Lung (tissue), 13 donors: ENCODE measurements around the gene LIMK2. TPM values are rescaled to one million over a fixed set of nuclear protein-coding genes. Genes with fewer than 3 reads are reported as not detected.

Experiments
- ATAC-seq: fragments of 200-7000 bp; cut with Tn5 transposase; one replicate; pipeline ENCODE4 v1.9.1; 2020; ENCODE audit warnings: moderate number of reproducible peaks; ENCODE audit not compliant: insufficient read depth, low FRiP score
- DNase-seq, 3 donors: peaks; one replicate each; pipeline ENCODE4 v3.0.0-alpha.2; 2013 to 2017
- H3K27ac ChIP-seq, 2 donors: one replicate each; pipeline ENCODE4 v1.5.1; 2013; ENCODE audit warnings: mild to moderate bottlenecking in 2 of 2, moderate library complexity in 2 of 2, control low read depth in 1 of 2, inconsistent platforms in 1 of 2, low read depth in 1 of 2, low read length in 1 of 2
- H3K27me3 ChIP-seq, 3 donors: one replicate each; pipeline ENCODE4 v1.5.1; 2013; ENCODE audit warnings: low read length in 2 of 3; ENCODE audit not compliant: control insufficient read depth in 3 of 3, insufficient read depth in 3 of 3
- H3K36me3 ChIP-seq, 4 donors: one replicate each; pipeline ENCODE4 v1.5.1; 2013; ENCODE audit warnings: low read length in 4 of 4, mild to moderate bottlenecking in 1 of 4, moderate library complexity in 1 of 4; ENCODE audit not compliant: control insufficient read depth in 4 of 4, insufficient read depth in 4 of 4
- H3K4me1 ChIP-seq, 5 donors: one replicate each; pipeline ENCODE4 v1.5.1; 2013; ENCODE audit warnings: low read length in 5 of 5, mild to moderate bottlenecking in 2 of 5, moderate library complexity in 1 of 5; ENCODE audit not compliant: control insufficient read depth in 5 of 5, insufficient read depth in 5 of 5
- H3K4me3 ChIP-seq: one replicate; pipeline ENCODE4 v1.5.1; 2013; ENCODE audit warnings: mild to moderate bottlenecking, control low read depth, moderate library complexity
- H3K9ac ChIP-seq, 2 donors: one replicate each; pipeline ENCODE4 v1.5.1; 2013; ENCODE audit warnings: low read length in 2 of 2, control low read depth in 1 of 2; ENCODE audit not compliant: insufficient read depth in 1 of 2
- H3K9me3 ChIP-seq, 4 donors: one replicate each; pipeline ENCODE4 v1.5.1; 2013; ENCODE audit warnings: low read length in 3 of 4, mild to moderate bottlenecking in 1 of 4, moderate library complexity in 1 of 4; ENCODE audit not compliant: control insufficient read depth in 4 of 4, insufficient read depth in 3 of 4
- WGBS, 2 donors: extraction: QIAGEN DNeasy Blood & Tissue Kit; methylation state at CpG; one replicate each; pipeline ENCODE4 v1.1.7; 2013; 5-methylcytosine and 5-hydroxymethylcytosine counted together
- polyA plus RNA-seq, 2 donors: library from polyadenylated mRNA; stranded (reverse); fragments of 200-250 nt; gene quantifications; one replicate each; pipeline ENCODE4 v1.2.1, GENCODE V29; 2013
- small RNA-seq: library from RNA; depleted of rRNA; stranded (forward); fragments of <200 nt; gene quantifications from one replicate; pipeline ENCODE3, GENCODE V24; 2014; ENCODE audit warnings: low replicate concordance
- total RNA-seq, 2 donors: library from RNA; depleted of rRNA in 1 of 2; stranded (reverse); fragments of >200 nt in 1 of 2; gene quantifications; one replicate each; pipeline ENCODE4 v1.2.1, GENCODE V29; 2014 to 2021
- TF ChIP-seq, protein P1 (sequence below): IDR thresholded peaks from 2 replicates; pipeline ENCODE4 v1.5.1; 2012; ENCODE audit warnings: mild to moderate bottlenecking; ENCODE audit errors: control extremely low read depth, extremely low read depth
- donor health status: control.
- donor health status: control.
- donor health status: Bipolar disorder and iron deficiency.
- donor health status: healthy.
- donor health status: DM: yes; HTN: yes; CAD: no.

LIMK2 gene
- total and polyA plus RNA-seq, 4 donors = 27.3 to 113 (median 81.4) TPM

DNA sequence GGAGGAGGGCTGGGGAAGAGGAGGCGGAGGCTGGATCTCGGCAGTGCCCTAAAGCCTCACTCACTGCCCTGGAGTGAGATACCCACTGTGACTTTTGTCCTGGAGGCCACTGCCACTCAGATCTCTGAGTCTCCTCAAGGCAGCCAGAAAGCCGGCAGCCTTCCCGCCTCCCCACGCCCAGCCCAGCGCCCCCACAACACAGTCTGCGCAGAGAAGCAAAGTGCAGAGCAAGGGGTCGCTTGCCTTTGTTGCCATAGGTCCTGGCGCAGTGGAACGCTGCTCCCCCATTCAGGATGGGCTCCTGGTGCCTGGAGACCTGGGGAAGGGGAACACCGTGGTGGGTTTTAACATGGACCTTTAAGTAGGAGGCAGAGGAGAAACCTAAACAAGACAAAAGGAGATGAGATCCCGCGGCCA is 116.5 kb downstream of the LIMK2 start:
- no peak overlapping the region for H3K27ac ChIP-seq

DNA sequence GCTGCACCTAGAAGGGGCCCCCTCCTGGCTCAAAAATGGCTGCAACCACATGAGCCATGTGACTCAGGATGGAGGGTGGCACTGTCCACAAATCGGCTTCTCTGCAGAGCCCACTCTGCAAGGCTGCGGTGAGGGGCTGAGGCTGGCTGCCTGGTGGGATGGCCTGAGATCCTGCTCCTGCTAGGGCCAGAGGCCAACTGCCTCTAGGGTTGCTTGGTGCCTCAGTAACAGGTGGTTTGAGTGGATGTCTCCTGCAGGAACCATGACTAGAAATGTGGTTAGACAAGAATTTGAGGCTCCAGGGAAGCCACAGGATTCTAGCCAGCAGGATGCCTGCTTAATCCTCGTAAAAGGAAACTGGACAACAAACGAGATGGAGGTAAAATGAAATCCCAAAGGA is 116.9 kb downstream of the LIMK2 start:
- ATAC-seq (no peak), DNase-seq (no peak)
- Histone ChIP-seq H3K4me1 (no peaks in the 10 kb centered on the region), H3K9ac (no peak overlapping the region), H3K4me3 (no peak overlapping the region), H3K36me3 (peaks cover 16 to 61% (median 49%) of the 10 kb centered on the region in 4 donors), H3K27ac (no peak overlapping the region), H3K27me3 (no peaks in the 10 kb centered on the region), H3K9me3 (no peaks in the 10 kb centered on the region)
- 86 to 93% methylated on average over 4 of the region's 4 CpGs for WGBS, 2 donors
- TF ChIP-seq, protein P1, sequence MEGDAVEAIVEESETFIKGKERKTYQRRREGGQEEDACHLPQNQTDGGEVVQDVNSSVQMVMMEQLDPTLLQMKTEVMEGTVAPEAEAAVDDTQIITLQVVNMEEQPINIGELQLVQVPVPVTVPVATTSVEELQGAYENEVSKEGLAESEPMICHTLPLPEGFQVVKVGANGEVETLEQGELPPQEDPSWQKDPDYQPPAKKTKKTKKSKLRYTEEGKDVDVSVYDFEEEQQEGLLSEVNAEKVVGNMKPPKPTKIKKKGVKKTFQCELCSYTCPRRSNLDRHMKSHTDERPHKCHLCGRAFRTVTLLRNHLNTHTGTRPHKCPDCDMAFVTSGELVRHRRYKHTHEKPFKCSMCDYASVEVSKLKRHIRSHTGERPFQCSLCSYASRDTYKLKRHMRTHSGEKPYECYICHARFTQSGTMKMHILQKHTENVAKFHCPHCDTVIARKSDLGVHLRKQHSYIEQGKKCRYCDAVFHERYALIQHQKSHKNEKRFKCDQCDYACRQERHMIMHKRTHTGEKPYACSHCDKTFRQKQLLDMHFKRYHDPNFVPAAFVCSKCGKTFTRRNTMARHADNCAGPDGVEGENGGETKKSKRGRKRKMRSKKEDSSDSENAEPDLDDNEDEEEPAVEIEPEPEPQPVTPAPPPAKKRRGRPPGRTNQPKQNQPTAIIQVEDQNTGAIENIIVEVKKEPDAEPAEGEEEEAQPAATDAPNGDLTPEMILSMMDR = no peak

More for the DNA sequence above, 116.5 kb downstream of the LIMK2 start:
- Histone ChIP-seq H3K9me3 (no peaks in the 10 kb centered on the region), H3K4me3 (no peak overlapping the region), H3K4me1 (no peaks in the 10 kb centered on the region), H3K27me3 (no peaks in the 10 kb centered on the region), H3K9ac (no peak overlapping the region), H3K36me3 (peaks cover 12 to 56% (median 46%) of the 10 kb centered on the region in 4 donors)
- TF ChIP-seq, protein P1 = no peak
- no peak for ATAC-seq
- no peak for DNase-seq
- WGBS, 2 donors = 95 to 96% methylated on average over 13 of the region's 13 CpGs

Small RNA genes lying within 50 kb of the gene (small RNA-seq; reads per million reads assigned to genes)
- gene RF00019 (not detected), gene RNA5SP496 (not detected), gene RNU6-1128P (not detected)

Other genes starting within 250 kb of the LIMK2 start
- gene MORC2, start 243.5 kb upstream of the LIMK2 start, total RNA-seq = 10 to 100 TPM; 20.7 to 24.7 TPM
- gene MORC2, start 243.5 kb upstream of the LIMK2 start, polyA plus RNA-seq = 10 to 100 TPM; 11.9 to 20.8 TPM
- gene TUG1, start 243.0 kb upstream of the LIMK2 start, total RNA-seq = 100 to 1,000 TPM in 1 of 2 donors, 10 to 100 TPM in 1; 51.6 to 147 TPM
- 10 to 100 TPM; 24.3 to 28.7 TPM for gene TUG1, start 243.0 kb upstream of the LIMK2 start, polyA plus RNA-seq
- 100 to 1,000 TPM in 1 of 2 donors, 10 to 100 TPM in 1; 92.6 to 101 TPM for gene SMTN, start 131.0 kb upstream of the LIMK2 start, total RNA-seq
- gene SMTN, start 131.0 kb upstream of the LIMK2 start, polyA plus RNA-seq = 10 to 100 TPM; 30.8 to 36.8 TPM
- 100 to 1,000 TPM in 1 of 2 donors, 10 to 100 TPM in 1; 26.6 to 156 TPM for gene SELENOM, start 104.7 kb upstream of the LIMK2 start, total RNA-seq
- gene SELENOM, start 104.7 kb upstream of the LIMK2 start, polyA plus RNA-seq = 100 to 1,000 TPM; 138 to 159 TPM
- gene INPP5J, start 89.3 kb upstream of the LIMK2 start, total RNA-seq = 1 to 10 TPM; 1.3 to 6.5 TPM
- gene INPP5J, start 89.3 kb upstream of the LIMK2 start, polyA plus RNA-seq = 1 to 10 TPM; 1.2 to 2.9 TPM
- 10 to 100 TPM in 1 of 2 donors, under 1 TPM in 1; 0.85 to 17.4 TPM for gene PLA2G3, start 71.8 kb upstream of the LIMK2 start, total RNA-seq
- gene PLA2G3, start 71.8 kb upstream of the LIMK2 start, polyA plus RNA-seq = 10 to 100 TPM in 1 of 2 donors, 1 to 10 TPM in 1; 5.7 to 10.7 TPM
- 10 to 100 TPM; 28.2 to 34.1 TPM for gene RNF185, start 52.1 kb upstream of the LIMK2 start, total RNA-seq
- gene RNF185, start 52.1 kb upstream of the LIMK2 start, polyA plus RNA-seq = 10 to 100 TPM; 16.9 to 28.9 TPM
- gene PIK3IP1, start 80.2 kb downstream of the LIMK2 start, total RNA-seq = 10 to 100 TPM; 25.4 to 47.1 TPM
- 10 to 100 TPM; 11.5 to 34.0 TPM for gene PIK3IP1, start 80.2 kb downstream of the LIMK2 start, polyA plus RNA-seq
- gene PATZ1, start 134.0 kb downstream of the LIMK2 start, total RNA-seq = 10 to 100 TPM; 35.0 to 35.4 TPM
- gene PATZ1, start 134.0 kb downstream of the LIMK2 start, polyA plus RNA-seq = 10 to 100 TPM; 12.6 to 24.2 TPM
- 10 to 100 TPM; 43.3 to 47.1 TPM for gene DRG1, start 187.3 kb downstream of the LIMK2 start, total RNA-seq
- 10 to 100 TPM; 39.6 to 40.5 TPM for gene DRG1, start 187.3 kb downstream of the LIMK2 start, polyA plus RNA-seq